Measurements from ENCODE around the gene VPS26B.

DNA sequence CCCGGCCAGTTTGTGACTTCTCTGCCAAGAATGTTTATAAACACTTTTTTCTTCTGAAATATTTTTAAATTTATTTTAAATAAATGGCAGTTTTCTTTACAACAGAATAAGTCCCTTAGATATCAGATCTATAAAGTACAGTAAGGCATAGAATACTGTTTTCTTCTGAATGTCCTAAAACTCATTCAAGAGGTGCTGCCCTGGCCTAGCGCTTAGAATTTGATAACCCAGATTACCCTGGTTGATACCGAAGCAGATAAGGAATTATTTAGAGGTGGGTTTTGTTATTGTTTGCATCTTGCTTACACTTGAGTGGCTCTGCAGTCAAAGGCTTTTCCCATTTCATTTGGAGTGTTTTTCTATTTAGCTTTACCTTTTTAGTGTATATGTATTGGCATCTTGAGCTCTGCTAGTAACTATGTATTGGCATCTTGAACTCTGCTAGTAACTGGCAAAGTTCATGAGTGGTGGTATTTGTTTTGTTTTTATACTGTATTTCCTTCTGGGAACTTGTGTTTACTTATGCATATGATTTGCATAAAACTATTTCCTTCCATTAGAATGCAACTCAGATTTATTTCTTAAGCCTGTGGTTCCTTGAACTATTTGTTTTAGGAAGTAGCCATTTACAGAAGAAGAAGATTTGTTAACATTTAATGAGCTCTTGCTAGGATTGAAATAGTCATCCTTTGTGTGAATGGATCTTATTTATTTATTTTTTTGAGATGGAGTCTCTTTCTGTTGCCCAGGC is 30.1 kb downstream of the VPS26B start:
- TF ChIP-seq CTCF (IDR thresholded peaks at IDR 0.05; ENCODE audit: insufficient read depth, low read length) (no peak), SPI1 (IDR thresholded peaks at IDR 0.05; ENCODE audit: borderline replicate concordance, low read depth) (no peak), GABPA (IDR thresholded peaks at IDR 0.05; ENCODE audit: low read depth) (no peak), POLR2AphosphoS5 (IDR thresholded peaks at IDR 0.05; ENCODE audit: low read depth) (no peak)
- TF ChIP-seq, protein P1, sequence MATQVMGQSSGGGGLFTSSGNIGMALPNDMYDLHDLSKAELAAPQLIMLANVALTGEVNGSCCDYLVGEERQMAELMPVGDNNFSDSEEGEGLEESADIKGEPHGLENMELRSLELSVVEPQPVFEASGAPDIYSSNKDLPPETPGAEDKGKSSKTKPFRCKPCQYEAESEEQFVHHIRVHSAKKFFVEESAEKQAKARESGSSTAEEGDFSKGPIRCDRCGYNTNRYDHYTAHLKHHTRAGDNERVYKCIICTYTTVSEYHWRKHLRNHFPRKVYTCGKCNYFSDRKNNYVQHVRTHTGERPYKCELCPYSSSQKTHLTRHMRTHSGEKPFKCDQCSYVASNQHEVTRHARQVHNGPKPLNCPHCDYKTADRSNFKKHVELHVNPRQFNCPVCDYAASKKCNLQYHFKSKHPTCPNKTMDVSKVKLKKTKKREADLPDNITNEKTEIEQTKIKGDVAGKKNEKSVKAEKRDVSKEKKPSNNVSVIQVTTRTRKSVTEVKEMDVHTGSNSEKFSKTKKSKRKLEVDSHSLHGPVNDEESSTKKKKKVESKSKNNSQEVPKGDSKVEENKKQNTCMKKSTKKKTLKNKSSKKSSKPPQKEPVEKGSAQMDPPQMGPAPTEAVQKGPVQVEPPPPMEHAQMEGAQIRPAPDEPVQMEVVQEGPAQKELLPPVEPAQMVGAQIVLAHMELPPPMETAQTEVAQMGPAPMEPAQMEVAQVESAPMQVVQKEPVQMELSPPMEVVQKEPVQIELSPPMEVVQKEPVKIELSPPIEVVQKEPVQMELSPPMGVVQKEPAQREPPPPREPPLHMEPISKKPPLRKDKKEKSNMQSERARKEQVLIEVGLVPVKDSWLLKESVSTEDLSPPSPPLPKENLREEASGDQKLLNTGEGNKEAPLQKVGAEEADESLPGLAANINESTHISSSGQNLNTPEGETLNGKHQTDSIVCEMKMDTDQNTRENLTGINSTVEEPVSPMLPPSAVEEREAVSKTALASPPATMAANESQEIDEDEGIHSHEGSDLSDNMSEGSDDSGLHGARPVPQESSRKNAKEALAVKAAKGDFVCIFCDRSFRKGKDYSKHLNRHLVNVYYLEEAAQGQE (IDR thresholded peaks at IDR 0.05; ENCODE audit: insufficient replicate concordance, low read depth): no peak
